Measurements from ENCODE around the gene GMCL2.

DNA sequence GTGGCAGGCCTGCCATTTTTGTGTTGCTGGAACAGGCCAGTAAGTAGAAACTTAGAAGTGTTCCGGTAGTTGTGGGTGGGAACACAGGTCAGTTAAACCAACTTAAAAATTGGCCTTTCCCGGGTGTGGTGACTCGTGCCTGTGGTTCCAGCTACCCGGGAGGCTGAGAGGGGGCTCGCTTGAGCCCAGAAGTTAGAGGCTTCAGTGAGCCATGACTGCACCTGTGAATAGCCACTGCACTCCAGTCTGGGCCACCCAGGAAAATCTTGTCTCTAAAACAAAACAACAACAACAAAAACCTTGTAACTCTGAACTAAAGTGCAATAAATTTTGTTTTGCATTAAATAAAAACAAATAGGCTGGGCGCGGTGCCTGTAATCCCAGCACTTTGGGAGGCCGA is 32.1 kb downstream of the GMCL2 start:
- TF ChIP-seq, protein P1, sequence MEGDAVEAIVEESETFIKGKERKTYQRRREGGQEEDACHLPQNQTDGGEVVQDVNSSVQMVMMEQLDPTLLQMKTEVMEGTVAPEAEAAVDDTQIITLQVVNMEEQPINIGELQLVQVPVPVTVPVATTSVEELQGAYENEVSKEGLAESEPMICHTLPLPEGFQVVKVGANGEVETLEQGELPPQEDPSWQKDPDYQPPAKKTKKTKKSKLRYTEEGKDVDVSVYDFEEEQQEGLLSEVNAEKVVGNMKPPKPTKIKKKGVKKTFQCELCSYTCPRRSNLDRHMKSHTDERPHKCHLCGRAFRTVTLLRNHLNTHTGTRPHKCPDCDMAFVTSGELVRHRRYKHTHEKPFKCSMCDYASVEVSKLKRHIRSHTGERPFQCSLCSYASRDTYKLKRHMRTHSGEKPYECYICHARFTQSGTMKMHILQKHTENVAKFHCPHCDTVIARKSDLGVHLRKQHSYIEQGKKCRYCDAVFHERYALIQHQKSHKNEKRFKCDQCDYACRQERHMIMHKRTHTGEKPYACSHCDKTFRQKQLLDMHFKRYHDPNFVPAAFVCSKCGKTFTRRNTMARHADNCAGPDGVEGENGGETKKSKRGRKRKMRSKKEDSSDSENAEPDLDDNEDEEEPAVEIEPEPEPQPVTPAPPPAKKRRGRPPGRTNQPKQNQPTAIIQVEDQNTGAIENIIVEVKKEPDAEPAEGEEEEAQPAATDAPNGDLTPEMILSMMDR (IDR thresholded peaks at IDR 0.05) = no peak
- TF ChIP-seq CBFB (CRISPR knock-in tag; IDR thresholded peaks at IDR 0.05; ENCODE audit: low read depth) (no peak), SMAD4 (CRISPR knock-in tag; IDR thresholded peaks at IDR 0.05) (no peak), FOXJ3 (CRISPR knock-in tag; IDR thresholded peaks at IDR 0.05; ENCODE audit: borderline replicate concordance) (no peak)

All from WTC11 (cell line).